IPS-15b (cell line): Measurements from ENCODE around the gene SNX5.
"Not testable (repeated sequence)": the region's sequence is repeated elsewhere in the genome, so short reads cannot be mapped to it uniquely, and the experiment has no call there.

Experiments used
- H3K27me3 ChIP-seq: one replicate; pipeline ENCODE4 v1.6.1; 2013; ENCODE audit warnings: low read length; ENCODE audit not compliant: control insufficient read depth, insufficient read depth
- H3K36me3 ChIP-seq: one replicate; pipeline ENCODE4 v1.6.1; 2013; ENCODE audit warnings: low read length; ENCODE audit not compliant: control insufficient read depth, insufficient read depth
- H3K4me1 ChIP-seq: one replicate; pipeline ENCODE4 v1.6.1; 2013; ENCODE audit warnings: mild to moderate bottlenecking, low read length; ENCODE audit not compliant: control insufficient read depth, insufficient read depth
- H3K4me3 ChIP-seq: one replicate; pipeline ENCODE4 v1.5.1; 2013; ENCODE audit warnings: low read depth, low read length
- H3K9ac ChIP-seq: one replicate; pipeline ENCODE4 v1.6.1; 2013; ENCODE audit warnings: low read depth, mild to moderate bottlenecking, low read length
- H3K9me3 ChIP-seq: one replicate; pipeline ENCODE4 v1.6.1; 2013; ENCODE audit warnings: mild to moderate bottlenecking, low read length; ENCODE audit not compliant: control insufficient read depth, insufficient read depth

Gene SNX5

DNA sequence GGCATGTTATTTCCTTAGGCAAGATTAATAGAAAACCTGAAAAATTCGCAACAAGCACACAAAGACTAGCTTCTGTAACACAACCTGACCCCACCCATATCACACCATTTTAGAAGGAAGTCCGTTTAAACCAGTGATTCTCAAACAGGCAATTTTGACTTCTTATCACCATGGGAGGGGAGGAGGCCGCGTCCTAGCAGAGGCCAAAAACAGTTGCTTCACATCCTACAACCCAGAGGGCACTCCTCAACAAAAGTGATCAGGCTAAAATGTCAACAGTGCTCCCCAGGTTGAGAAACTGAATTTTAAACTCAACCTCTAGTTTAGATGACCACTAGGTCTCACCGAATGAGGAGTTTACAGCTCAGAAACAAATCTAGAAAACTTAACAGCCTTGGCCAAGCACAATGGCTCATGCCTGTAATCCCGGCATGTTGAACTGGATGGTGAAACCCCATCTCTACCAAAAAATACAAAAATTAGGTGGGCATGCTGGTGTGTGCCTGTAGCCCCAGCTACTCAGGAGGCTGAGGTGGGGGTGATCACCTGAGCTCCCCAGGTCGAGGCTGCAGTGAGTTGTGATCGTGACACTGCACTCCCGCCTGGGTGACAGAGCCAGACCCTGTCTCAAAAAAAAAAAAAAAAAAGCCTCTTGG lies 3.4 kb downstream of the SNX5 start:
- H3K36me3 ChIP-seq = no peaks in the 10 kb centered on the region
- H3K9me3 ChIP-seq = no peaks in the 10 kb centered on the region
- no peaks in the 10 kb centered on the region for H3K27me3 ChIP-seq
- H3K4me3 ChIP-seq = peak overlapping the region; percentile 97
- peaks cover 30% of the 10 kb centered on the region for H3K4me1 ChIP-seq
- peak overlapping the region; percentile 38 for H3K9ac ChIP-seq

DNA sequence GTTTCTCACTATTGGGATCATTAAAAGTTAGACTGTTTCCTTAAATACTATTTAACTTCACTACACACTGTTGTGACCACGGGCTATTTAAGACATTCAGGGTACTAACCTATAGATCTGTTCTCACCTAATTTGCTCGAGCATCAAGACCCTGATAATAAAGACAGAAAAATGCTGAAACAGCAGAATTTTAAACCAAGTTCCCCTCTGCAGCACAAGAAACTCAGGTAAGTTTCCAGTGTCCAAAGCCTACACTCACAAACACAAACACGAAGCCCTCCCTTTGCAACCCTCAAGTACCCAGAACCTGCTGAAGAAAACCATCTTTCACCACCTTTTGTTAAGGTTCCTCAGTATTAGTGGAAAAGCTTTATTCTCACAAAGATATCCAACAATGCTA lies 4.0 kb downstream of the SNX5 start:
- no peaks in the 10 kb centered on the region for H3K9me3 ChIP-seq
- H3K4me3 ChIP-seq = peak overlapping the region; percentile 97
- no peaks in the 10 kb centered on the region for H3K36me3 ChIP-seq
- peak overlapping the region; percentile 13 for H3K9ac ChIP-seq
- H3K4me1 ChIP-seq = peaks cover 30% of the 10 kb centered on the region
- no peaks in the 10 kb centered on the region for H3K27me3 ChIP-seq

DNA sequence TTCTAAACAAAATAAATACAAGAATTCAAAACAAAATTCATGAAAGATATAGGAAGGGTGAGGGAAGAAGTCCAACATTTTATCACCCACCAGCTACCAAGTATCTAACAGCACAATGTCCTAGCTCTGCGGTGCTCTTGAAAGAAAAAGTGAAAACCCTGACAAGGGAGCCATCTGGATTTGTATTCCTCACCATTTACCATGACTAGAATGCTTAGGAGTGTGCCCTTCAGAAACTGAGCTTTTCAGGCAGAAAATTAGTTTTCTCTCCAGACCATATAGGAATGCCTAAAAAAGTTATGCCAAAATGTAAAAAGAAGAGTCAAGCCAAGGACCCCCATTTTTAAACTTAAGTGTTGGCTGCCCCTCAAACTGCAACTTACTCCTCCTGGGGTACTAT lies 4.5 kb downstream of the SNX5 start:
- H3K36me3 ChIP-seq = no peaks in the 10 kb centered on the region
- H3K4me3 ChIP-seq = no peak overlapping the region
- peaks cover 34% of the 10 kb centered on the region for H3K4me1 ChIP-seq
- H3K27me3 ChIP-seq = no peaks in the 10 kb centered on the region
- H3K9ac ChIP-seq = no peak overlapping the region
- H3K9me3 ChIP-seq = no peaks in the 10 kb centered on the region

GRCh38 chr20:17963114-17963897 lies 5.3 kb downstream of the SNX5 start:
- H3K27me3 ChIP-seq = no peaks in the 10 kb centered on the region
- no peaks in the 10 kb centered on the region for H3K9me3 ChIP-seq
- no peak overlapping the region for H3K4me3 ChIP-seq
- H3K9ac ChIP-seq = no peak overlapping the region
- H3K4me1 ChIP-seq = peaks cover 39% of the 10 kb centered on the region
- H3K36me3 ChIP-seq = no peaks in the 10 kb centered on the region

DNA sequence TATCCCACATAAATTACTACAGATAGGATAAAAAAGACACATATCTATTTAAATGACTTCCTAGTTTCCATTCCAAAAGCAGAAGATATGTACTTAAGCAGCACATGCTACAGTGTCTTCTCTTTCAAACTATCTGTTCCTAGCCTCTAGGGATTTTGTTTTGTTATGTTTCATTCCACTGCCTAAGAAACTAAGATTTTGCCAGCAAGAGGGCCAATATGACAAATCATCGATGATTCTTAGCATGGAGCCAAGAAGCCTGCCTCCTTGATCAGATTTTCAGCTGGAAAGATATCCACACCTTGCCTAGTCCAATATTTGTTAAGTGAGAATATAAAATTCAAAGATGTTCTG lies 7.0 kb downstream of the SNX5 start:
- Histone ChIP-seq H3K9ac (no peak overlapping the region), H3K9me3 (no peaks in the 10 kb centered on the region), H3K4me3 (no peak overlapping the region), H3K4me1 (peaks cover 40% of the 10 kb centered on the region), H3K27me3 (no peaks in the 10 kb centered on the region), H3K36me3 (no peaks in the 10 kb centered on the region)

GRCh38 chr20:17960927-17961586 lies 7.5 kb downstream of the SNX5 start:
- Histone ChIP-seq H3K9me3 (no peaks in the 10 kb centered on the region), H3K4me3 (no peak overlapping the region), H3K9ac (no peak overlapping the region), H3K4me1 (peaks cover 40% of the 10 kb centered on the region), H3K36me3 (peaks cover 4% of the 10 kb centered on the region), H3K27me3 (no peaks in the 10 kb centered on the region)

DNA sequence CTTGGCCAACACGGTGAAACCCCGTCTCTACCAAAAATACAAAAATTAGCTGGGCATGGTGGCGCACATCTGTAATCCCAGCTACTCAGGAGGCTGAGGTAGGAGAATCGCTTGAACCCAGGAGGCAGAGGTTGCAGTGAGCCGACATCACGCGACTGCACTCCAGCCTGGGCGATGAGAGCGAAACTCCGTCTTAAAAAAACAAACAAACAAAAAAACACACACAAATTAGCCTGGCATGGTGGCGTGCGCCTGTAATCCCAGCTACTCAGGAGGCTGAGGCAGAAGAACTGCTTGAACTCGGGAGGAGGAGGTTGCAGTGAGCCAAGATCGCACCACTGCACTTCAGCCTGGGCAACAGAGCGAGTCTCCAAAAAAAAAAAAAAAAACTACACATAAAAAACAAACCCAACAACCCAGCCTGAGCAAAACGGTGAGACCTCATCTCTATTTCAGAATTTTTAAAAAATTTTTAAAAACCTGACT lies 8.2 kb downstream of the SNX5 start:
- peaks cover 38% of the 10 kb centered on the region for H3K4me1 ChIP-seq
- not testable (repeated sequence) for H3K9me3 ChIP-seq, H3K4me3 ChIP-seq, H3K9ac ChIP-seq, H3K36me3 ChIP-seq, H3K27me3 ChIP-seq

GRCh38 chr20:17959257-17959627 lies 9.4 kb downstream of the SNX5 start:
- Histone ChIP-seq H3K36me3 (peaks cover 19% of the 10 kb centered on the region), H3K4me1 (peaks cover 31% of the 10 kb centered on the region), H3K9me3 (no peaks in the 10 kb centered on the region), H3K4me3 (no peak overlapping the region), H3K27me3 (no peaks in the 10 kb centered on the region), H3K9ac (no peak overlapping the region)

DNA sequence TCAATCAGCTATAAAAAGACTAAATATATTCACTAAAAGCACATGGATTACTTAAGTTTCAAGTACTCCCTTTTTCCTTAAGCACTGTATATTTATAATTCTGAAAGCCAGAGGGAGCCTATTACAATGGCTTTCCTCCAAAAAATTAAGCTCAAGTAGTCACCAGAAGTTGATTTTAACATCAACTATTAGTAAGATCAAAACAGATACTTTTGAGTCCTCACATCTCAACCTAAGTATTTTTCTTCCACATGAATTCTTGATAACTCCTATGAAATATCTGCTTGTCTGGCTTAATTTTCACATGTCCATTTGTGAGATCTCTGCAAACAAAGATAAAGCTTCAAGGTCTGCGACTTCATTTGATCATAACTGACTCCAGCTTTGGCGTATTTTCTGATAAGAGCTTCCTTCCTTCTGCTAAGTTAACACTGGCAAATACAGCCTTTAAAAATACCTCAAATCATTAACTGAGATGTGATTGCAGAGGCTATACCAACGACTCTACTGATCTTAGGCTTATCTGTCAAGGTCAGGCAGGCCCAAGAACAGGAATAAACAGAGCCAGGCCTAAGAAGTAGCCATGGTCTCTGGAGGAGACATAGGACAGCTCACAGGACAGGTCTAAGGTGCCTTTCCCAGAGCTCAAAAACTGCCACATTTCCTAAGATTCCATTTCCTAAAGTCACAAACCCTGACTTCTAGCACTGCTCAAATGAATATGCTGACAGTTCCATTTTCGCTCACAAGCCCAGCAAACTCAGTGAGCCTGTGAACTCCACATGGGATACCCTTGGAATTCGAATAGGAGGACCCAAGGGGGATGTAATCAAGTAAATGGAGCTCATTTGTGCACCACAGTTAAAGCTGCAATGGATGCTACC lies 10.0 kb downstream of the SNX5 start:
- Histone ChIP-seq H3K27me3 (no peaks in the 10 kb centered on the region), H3K36me3 (peaks cover 22% of the 10 kb centered on the region), H3K4me1 (peaks cover 26% of the 10 kb centered on the region), H3K9ac (no peak overlapping the region), H3K9me3 (no peaks in the 10 kb centered on the region), H3K4me3 (no peak overlapping the region)

DNA sequence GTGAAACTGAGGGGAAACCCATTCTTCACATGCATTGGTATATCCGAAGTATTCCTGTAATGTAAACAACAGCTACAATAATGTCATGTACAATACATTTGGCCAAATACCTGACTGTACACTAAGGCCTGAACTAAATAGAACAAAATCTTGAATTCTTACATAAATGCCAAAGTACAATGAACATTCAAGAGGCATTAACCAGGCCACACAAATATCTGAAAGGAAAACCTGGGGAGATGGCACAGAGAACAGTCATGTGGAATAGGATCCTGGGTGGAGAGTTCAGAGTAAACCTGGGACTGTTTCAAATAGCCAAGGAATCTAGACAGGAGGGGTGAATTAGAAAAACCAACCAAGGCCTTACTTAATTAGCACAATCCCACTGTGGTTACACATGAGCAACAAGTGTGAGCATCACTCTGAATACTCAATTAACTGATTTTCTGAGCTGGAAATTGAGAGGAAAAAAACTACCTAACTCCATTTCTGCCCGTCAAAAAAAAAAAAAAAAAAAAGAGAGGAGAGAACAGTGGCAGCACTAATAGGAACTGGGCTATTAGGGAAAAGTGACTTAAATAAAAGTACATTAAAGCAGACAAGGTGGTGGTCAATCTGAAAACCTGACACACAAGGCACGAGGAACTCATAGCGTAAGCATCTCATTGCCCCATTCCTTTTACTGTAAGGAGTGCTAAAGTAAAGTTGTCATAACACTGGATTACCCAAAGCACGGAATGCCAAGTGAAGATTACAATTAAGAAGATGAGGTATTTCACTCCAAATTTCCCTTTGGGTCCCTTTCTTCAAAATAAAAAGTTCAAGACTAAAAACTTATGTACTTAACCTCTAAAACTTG lies 10.9 kb downstream of the SNX5 start:
- peaks cover 22% of the 10 kb centered on the region for H3K4me1 ChIP-seq
- no peaks in the 10 kb centered on the region for H3K27me3 ChIP-seq
- no peaks in the 10 kb centered on the region for H3K9me3 ChIP-seq
- peaks cover 30% of the 10 kb centered on the region for H3K36me3 ChIP-seq
- no peak overlapping the region for H3K9ac ChIP-seq
- H3K4me3 ChIP-seq = no peak overlapping the region
